Activated CD8-positive, alpha-beta memory T cell treated with anti-CD3 and anti-CD28 coated beads, Interleukin-2, amount 50 U/mL, for 1 hour (primary cell): ENCODE results near the gene GLIS1.

Experiments used
- DNase-seq: peaks from one replicate; pipeline ENCODE4 v3.0.0-alpha.2; 2020; ENCODE audit errors: extremely low read depth

Gene GLIS1

GRCh38 chr1:53485478-53486394 lies 253.2 kb downstream of the GLIS1 start:
- no peak for DNase-seq

GRCh38 chr1:53484705-53485477 lies 254.1 kb downstream of the GLIS1 start:
- DNase-seq = no peak

- DNase-seq = no peak
These were observed 255.3 kb downstream of the GLIS1 start for GRCh38 chr1:53483656-53484055.

- no peak for DNase-seq
These were observed 255.8 kb downstream of the GLIS1 start for GRCh38 chr1:53483170-53483569.

GRCh38 chr1:53482441-53483153 lies 256.4 kb downstream of the GLIS1 start:
- DNase-seq = no peak

- DNase-seq = no peak
These were observed 257.5 kb downstream of the GLIS1 start for GRCh38 chr1:53481456-53481855.

GRCh38 chr1:53480678-53481077 lies 258.3 kb downstream of the GLIS1 start:
- no peak for DNase-seq

- DNase-seq = no peak
These were observed 260.5 kb downstream of the GLIS1 start for GRCh38 chr1:53478502-53478818.

- DNase-seq = no peak
These were observed 261.1 kb downstream of the GLIS1 start for GRCh38 chr1:53477651-53478501.

- no peak for DNase-seq
These were observed 262.4 kb downstream of the GLIS1 start for GRCh38 chr1:53476579-53476978.

- DNase-seq = no peak
These were observed 263.3 kb downstream of the GLIS1 start for GRCh38 chr1:53475664-53476063.

GRCh38 chr1:53473463-53473862 lies 265.5 kb downstream of the GLIS1 start:
- no peak for DNase-seq

- no peak for DNase-seq
These were observed 268.0 kb downstream of the GLIS1 start for GRCh38 chr1:53471000-53471399.

GRCh38 chr1:53470584-53470983 lies 268.4 kb downstream of the GLIS1 start:
- no peak for DNase-seq

- no peak for DNase-seq
These were observed 268.8 kb downstream of the GLIS1 start for GRCh38 chr1:53470155-53470554.

- no peak for DNase-seq
These were observed 269.6 kb downstream of the GLIS1 start for GRCh38 chr1:53469373-53469772.

- DNase-seq = no peak
These were observed 270.6 kb downstream of the GLIS1 start for GRCh38 chr1:53468374-53468773.

GRCh38 chr1:53467391-53467790 lies 271.6 kb downstream of the GLIS1 start:
- no peak for DNase-seq

- no peak for DNase-seq
These were observed 273.7 kb downstream of the GLIS1 start for GRCh38 chr1:53465023-53465957.
